Liver (tissue), 3 donors: ENCODE measurements around the gene NEFH.

ENCODE experiments used
- ATF3 ChIP-seq: IDR thresholded peaks from 2 replicates; pipeline ENCODE4 v1.6.1; 2016; ENCODE audit warnings: antibody characterized with exemption
- CTCF ChIP-seq: fragments of 150-350 bp; IDR thresholded peaks from 2 replicates; pipeline ENCODE4 v1.5.1; 2017; ENCODE audit warnings: improper control_type of control experiment, low read depth, low read length; ENCODE audit not compliant: missing input control
- HNF4A ChIP-seq, 2 donors: conservative IDR thresholded peaks; 2 replicates each; pipeline ENCODE4 v1.6.1; 2016; ENCODE audit warnings: antibody characterized with exemption in 2 of 2, mild to moderate bottlenecking in 2 of 2
- JUND ChIP-seq, 2 donors: IDR thresholded peaks; 2 replicates each; pipeline ENCODE4 v1.6.1; 2016; ENCODE audit warnings: antibody characterized with exemption in 2 of 2
- MAX ChIP-seq: IDR thresholded peaks from 2 replicates; pipeline ENCODE4 v1.6.1; 2016; ENCODE audit warnings: antibody characterized with exemption
- RAD21 ChIP-seq, 2 donors: IDR thresholded peaks; 2 replicates each; pipeline ENCODE4 v1.6.1; 2016; ENCODE audit warnings: antibody characterized with exemption in 2 of 2, mild to moderate bottlenecking in 2 of 2
- REST ChIP-seq: IDR thresholded peaks from 2 replicates; pipeline ENCODE4 v1.6.1; 2016; ENCODE audit warnings: antibody characterized with exemption, mild to moderate bottlenecking
- RXRA ChIP-seq, 2 donors: IDR thresholded peaks; 2 replicates each; pipeline ENCODE4 v1.6.1; 2017 to 2018; ENCODE audit warnings: antibody characterized with exemption in 2 of 2, mild to moderate bottlenecking in 1 of 2
- SP1 ChIP-seq: IDR thresholded peaks from 2 replicates; pipeline ENCODE4 v1.6.1; 2018; ENCODE audit warnings: antibody characterized with exemption, mild to moderate bottlenecking
- donor health status: healthy.
- donor health status: healthy.

GRCh38 chr22:29433856-29434255, 46.2 kb upstream of the NEFH start:
- TF ChIP-seq CTCF: no peak
- no peak for TF ChIP-seq RAD21 (IDR thresholded peaks at IDR 0.05)
- no peak for TF ChIP-seq MAX
- TF ChIP-seq ATF3: no peak
- TF ChIP-seq JUND (IDR thresholded peaks at IDR 0.05): no peak
- no peak for TF ChIP-seq HNF4A (conservative IDR thresholded peaks at IDR 0.05)
- no peak for TF ChIP-seq SP1
- no peak for TF ChIP-seq RXRA (IDR thresholded peaks at IDR 0.05)
- TF ChIP-seq REST: no peak
